Brain pericyte (primary cell): ENCODE data around the gene CCDC182.

Source experiments
- DNase-seq: peaks from one replicate; pipeline ENCODE4 v3.0.0-alpha.2; 2012; ENCODE audit warnings: low read depth, low spot score

The CCDC182 gene

DNA sequence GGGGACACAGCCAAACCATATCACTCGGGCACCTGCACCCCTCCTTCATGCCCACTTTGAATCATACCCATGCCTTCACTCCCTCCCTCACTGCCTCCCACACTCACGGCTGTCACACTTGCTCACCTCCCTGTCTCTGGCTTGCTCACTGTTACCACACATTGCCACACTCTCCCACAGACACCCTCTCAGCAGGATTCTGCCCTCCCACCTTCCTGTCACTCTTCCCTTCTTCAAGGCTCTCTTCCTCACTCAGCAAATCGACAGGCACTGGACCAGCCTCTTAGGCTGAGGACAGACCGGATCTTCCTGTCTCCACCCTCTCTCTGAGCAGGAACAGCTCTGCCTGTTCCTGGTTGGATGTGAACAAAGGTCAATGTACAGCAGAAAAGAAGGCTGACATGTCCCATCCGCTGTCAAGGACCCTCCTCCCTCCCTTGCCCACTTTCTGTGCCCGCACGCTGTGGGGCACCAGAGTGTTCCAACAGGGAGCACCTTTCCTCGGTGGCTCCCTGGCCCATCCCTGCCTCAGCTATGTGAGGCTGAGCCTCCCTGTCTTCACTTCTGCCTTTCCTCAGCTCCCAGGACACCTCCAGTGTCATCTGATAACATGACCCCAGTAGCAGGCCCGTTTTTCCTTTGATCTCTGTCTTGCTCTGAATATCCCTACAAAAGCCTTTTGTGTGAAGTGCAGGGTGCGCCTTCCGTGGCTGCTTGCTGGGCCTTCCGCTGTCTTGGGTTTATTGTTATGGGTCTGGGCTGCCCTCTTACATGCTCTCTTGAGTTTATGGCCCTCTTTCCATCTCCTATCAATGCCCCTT lies 47.0 kb downstream of the CCDC182 start:
- DNase-seq, result no peak

DNA sequence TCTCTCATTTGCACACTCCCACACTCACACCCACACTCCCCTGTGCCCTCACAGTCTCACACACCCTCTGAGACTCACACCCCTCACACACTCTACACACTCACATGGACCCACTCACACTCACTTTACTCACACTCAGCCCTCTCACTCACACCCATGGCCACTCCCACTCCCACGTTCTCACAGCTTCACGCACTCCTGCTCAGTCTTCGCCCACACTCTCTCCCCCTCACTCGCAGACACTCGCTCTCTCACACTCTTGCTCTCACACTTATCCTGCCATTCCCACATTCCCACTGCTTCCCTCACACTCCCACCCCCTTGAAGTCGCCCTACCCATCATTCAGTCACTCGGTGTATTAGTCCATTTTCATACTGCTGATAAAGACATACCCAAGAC lies 47.9 kb downstream of the CCDC182 start:
- DNase-seq, result no peak

DNA sequence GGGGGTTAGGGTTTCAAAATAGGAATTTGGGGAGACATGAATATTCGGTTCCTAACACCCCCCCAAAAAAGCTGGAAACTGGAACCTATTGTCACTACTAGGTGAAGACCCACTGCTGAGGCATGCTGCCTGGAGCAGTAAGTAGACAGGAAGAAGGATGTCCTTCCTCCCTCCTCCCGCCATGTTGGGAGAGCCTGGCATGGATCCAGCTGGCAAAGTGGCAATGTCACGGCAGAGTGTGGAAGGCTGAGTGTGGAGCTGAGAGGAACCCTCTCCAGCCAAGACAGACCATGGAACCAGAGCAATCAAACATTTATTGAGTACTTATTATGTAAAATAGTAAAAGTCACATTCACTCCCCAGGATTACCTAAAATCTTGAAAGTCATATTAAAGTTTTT lies 49.0 kb downstream of the CCDC182 start:
- DNase-seq, result no peak
